Measurements from ENCODE around the gene XYLT2.
"Not testable (repeated sequence)": the region's sequence is repeated elsewhere in the genome, so short reads cannot be mapped to it uniquely, and the experiment has no call there.

XYLT2 gene

DNA sequence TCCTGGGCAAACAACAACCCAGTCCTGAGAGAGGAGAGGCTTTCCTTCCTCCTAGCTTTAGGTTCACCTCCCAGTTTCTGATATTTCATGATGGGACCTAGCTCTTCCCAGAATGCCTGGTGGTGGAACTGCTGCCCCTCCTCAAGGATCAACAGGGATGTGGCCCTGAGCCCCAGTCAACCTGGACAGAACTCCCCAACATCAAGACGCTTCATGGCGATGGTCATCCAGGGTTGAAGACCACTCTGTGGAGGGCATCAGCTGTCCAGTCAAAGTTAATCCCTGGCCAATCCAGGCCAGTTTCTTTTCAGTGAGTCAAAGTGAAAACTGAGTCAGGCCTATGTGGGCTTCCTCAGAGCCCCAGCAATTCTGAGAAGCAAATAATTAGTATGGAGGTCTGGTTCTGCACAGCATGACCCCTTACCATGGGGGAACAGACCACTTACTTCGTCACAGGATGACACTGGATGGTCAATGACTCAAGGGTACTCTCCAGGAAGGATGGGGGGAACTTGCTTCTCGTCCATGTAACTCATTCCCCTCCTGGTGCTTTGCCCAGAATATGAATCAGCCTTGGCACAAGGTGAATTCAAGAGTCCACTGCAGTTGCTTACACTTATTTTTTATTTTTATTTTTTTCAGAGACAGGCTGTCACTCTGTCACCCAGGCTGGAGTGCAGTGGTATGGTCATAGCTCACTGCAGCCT is 14.7 kb upstream of the XYLT2 start:
- TF ChIP-seq, protein P1, sequence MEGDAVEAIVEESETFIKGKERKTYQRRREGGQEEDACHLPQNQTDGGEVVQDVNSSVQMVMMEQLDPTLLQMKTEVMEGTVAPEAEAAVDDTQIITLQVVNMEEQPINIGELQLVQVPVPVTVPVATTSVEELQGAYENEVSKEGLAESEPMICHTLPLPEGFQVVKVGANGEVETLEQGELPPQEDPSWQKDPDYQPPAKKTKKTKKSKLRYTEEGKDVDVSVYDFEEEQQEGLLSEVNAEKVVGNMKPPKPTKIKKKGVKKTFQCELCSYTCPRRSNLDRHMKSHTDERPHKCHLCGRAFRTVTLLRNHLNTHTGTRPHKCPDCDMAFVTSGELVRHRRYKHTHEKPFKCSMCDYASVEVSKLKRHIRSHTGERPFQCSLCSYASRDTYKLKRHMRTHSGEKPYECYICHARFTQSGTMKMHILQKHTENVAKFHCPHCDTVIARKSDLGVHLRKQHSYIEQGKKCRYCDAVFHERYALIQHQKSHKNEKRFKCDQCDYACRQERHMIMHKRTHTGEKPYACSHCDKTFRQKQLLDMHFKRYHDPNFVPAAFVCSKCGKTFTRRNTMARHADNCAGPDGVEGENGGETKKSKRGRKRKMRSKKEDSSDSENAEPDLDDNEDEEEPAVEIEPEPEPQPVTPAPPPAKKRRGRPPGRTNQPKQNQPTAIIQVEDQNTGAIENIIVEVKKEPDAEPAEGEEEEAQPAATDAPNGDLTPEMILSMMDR (conservative IDR thresholded peaks at IDR 0.05): no peak
- no peak for TF ChIP-seq ZFX (IDR thresholded peaks at IDR 0.05)
- no peak overlapping the region for H3K27ac ChIP-seq

DNA sequence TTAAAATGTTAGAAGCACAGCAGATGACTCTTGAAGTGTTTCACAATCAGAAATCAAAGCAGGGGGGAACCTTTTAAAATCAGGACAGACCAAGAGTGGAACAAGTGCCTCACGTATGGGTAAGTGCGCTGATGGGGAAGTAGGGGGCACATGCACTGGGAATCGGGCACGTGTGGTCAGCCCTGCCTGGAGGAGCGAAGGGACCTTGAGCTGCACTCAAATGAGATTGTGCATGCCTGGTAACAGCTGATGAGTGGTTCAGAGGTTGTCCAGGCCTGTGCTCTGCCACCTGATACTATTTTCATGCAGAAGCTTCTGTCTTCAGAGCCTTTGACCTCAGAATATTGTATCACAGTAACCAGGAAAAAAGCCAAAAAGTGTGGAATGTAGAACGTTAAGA is 13.7 kb upstream of the XYLT2 start:
- H3K27ac ChIP-seq: no peak overlapping the region
- no peak for TF ChIP-seq ZFX (IDR thresholded peaks at IDR 0.05)
- TF ChIP-seq, protein P1 (conservative IDR thresholded peaks at IDR 0.05): no peak

DNA sequence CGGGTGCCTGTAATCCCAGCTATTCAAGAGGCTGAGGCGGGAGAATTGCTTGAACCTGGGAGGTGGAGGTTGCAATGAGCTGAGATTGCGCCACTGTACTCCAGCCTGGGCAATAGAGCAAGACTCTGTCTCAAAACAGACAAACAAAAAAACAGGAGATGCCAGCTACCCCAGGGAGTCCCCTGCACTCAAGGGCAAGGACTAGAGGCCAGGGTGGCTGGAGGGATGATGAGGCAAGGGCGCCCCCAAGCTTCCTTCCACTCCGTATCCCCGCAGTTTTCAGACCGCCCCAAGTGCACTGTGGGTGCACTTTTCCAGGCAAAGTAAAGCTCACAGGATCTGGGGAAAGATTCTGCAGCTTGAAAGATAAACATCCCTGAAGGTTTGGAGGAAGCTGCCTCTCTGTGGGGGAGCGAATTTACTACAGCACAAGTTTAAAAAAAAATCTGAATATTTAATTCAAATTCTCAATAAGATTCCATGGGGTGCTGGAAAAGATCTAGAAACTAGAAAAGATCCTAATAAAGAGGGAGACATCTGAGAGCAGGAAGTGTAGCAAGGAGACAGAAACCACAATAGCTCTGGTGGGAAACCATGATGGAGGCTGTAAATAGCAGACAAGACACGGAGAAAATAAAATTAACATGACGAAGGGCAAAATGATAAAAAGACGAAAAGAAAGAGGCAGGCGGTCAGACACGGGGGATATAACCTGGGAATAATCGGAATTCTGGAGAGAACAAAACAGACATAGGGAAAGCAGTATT is 12.5 kb upstream of the XYLT2 start:
- H3K27ac ChIP-seq: not testable (repeated sequence)

GRCh38 chr17:50337956-50338355 is 8.0 kb upstream of the XYLT2 start:
- no peak overlapping the region for H3K27ac ChIP-seq
- no peak for TF ChIP-seq ZFX (IDR thresholded peaks at IDR 0.05)
- TF ChIP-seq, protein P1 (conservative IDR thresholded peaks at IDR 0.05): no peak

- no peak overlapping the region for H3K27ac ChIP-seq
- TF ChIP-seq, protein P1 (conservative IDR thresholded peaks at IDR 0.05): no peak
- no peak for TF ChIP-seq ZFX (IDR thresholded peaks at IDR 0.05)
Observed at GRCh38 chr17:50338645-50339044, 7.3 kb upstream of the XYLT2 start.

DNA sequence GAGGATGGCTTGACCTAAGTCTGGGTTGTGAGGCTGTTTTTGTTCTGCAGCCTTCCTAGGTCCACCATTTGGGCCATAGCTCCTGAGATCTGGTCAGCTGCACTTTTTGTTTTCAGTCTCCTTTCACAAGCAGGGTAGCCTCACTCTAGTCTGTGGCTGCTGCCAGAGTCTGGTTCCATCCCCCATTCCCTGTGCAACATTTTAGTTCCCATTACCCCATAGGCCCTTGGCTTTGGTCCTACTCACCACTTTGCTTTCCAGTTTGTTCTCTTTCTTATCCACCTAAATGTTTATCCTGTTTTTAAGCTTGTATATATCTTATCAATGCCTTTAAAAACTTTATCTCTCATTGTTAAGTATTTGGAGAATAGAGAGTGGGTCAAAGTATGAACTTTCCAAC is 6.5 kb upstream of the XYLT2 start:
- H3K27ac ChIP-seq: no peak overlapping the region
- no peak for TF ChIP-seq ZFX (IDR thresholded peaks at IDR 0.05)
- TF ChIP-seq, protein P1 (conservative IDR thresholded peaks at IDR 0.05): no peak

- no peak for TF ChIP-seq ZFX (IDR thresholded peaks at IDR 0.05)
- TF ChIP-seq, protein P1 (conservative IDR thresholded peaks at IDR 0.05): no peak
- no peak overlapping the region; the same call in 1 of the 2 replicates for H3K27ac ChIP-seq
Observed at GRCh38 chr17:50344731-50345365, 1.1 kb upstream of the XYLT2 start.

Data from C4-2B (cell line).